ENCODE data around the gene ITGB5. TPM values are rescaled to one million over a fixed set of nuclear protein-coding genes. Genes with fewer than 3 reads are reported as not detected.

Gene ITGB5
- total and polyA plus RNA-seq, 4 donors: 16.9 to 66.6 (median 48.0) TPM

DNA sequence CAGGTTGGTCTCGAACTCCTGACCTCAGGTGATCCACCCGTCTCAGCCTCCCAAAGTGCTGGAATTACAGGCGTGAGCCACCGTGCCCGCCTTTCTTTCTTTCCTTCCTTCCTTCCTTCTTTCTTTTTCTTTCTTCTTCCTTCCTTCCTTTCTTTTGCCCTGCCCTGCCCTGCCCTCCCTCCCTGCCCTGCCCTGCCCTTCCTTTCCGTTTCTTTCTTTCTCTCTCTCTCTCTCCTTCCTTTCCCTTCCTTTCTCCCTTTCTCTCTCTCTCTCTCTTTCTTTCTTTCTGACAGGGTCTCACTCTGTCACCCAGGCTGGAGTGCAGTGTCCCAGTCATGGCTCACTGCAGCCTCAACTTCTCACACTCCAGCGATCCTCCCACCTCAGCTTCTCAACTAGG lies 82.3 kb downstream of the ITGB5 start:
- 81% methylated on average over 7 of the region's 7 CpGs for WGBS
- Histone ChIP-seq H3K36me3 (ENCODE audit: control insufficient read depth in 4 of 4, insufficient read depth in 3 of 4, low read depth in 1 of 4, low read length in 3 of 4) (peaks cover 0 to 13% (median 3%) of the 10 kb centered on the region in 4 donors), H3K4me3 (ENCODE audit: low read depth in 1 of 3, low read length in 3 of 3) (no peak overlapping the region), H3K4me1 (ENCODE audit: control insufficient read depth in 4 of 4, insufficient read depth in 4 of 4, low read length in 3 of 4) (peaks cover 12 to 24% (median 17%) of the 10 kb centered on the region in 4 donors), H3K27ac (ENCODE audit: low read depth in 1 of 2, low read length in 2 of 2) (no peak overlapping the region), H3K27me3 (ENCODE audit: control insufficient read depth in 4 of 4, insufficient read depth in 4 of 4, low read length in 3 of 4) (no peaks in the 10 kb centered on the region), H3K9me3 (ENCODE audit: control insufficient read depth in 4 of 4, low read length in 3 of 4) (no peaks in the 10 kb centered on the region), H3K9ac (ENCODE audit: low read depth in 1 of 2, low read length in 2 of 2) (no peak overlapping the region)
- no peak for DNase-seq (ENCODE audit: low spot score)
- TF ChIP-seq YY1 (IDR thresholded peaks at IDR 0.05) (no peak), EGR1 (IDR thresholded peaks at IDR 0.05; ENCODE audit: low read depth in 2 of 2) (no peak), FOXA2 (IDR thresholded peaks at IDR 0.05) (no peak), JUND (IDR thresholded peaks at IDR 0.05) (no peak), GABPA (IDR thresholded peaks at IDR 0.05 in 1 of 2, conservative IDR thresholded peaks at IDR 0.05 in 1 of 2) (no peak), TAF1 (conservative IDR thresholded peaks at IDR 0.05) (no peak), RXRA (IDR thresholded peaks at IDR 0.05) (no peak), HNF4G (IDR thresholded peaks at IDR 0.05) (no peak)
- TF ChIP-seq, protein P1, sequence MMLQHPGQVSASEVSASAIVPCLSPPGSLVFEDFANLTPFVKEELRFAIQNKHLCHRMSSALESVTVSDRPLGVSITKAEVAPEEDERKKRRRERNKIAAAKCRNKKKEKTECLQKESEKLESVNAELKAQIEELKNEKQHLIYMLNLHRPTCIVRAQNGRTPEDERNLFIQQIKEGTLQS (IDR thresholded peaks at IDR 0.05): no peak

DNA sequence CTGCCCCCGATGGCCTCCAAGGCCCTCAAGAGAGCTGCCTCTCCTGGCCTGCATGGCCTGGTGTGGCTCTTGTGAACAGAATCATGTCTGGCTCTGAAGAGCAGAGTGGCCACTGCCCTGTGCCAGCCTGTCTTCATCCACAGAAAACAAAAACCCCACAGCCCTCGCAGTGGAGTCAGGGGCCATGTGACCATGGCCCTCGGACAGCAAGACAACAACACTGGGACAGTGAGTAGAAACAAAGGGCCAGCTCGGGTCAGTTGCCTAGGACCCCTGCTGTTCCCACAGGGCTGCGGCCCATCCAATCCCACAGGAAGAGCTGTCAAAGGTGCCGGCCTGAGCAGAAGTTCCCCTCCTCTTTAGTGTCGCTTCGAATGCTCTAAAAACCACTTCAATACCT lies 84.5 kb downstream of the ITGB5 start:
- no peak for TF ChIP-seq SP1 (IDR thresholded peaks at IDR 0.05)
- TF ChIP-seq NR2F2 (IDR thresholded peaks at IDR 0.05): no peak
- no peak for TF ChIP-seq GABPA (IDR thresholded peaks at IDR 0.05 in 1 of 2, conservative IDR thresholded peaks at IDR 0.05 in 1 of 2)
- TF ChIP-seq, protein P2, sequence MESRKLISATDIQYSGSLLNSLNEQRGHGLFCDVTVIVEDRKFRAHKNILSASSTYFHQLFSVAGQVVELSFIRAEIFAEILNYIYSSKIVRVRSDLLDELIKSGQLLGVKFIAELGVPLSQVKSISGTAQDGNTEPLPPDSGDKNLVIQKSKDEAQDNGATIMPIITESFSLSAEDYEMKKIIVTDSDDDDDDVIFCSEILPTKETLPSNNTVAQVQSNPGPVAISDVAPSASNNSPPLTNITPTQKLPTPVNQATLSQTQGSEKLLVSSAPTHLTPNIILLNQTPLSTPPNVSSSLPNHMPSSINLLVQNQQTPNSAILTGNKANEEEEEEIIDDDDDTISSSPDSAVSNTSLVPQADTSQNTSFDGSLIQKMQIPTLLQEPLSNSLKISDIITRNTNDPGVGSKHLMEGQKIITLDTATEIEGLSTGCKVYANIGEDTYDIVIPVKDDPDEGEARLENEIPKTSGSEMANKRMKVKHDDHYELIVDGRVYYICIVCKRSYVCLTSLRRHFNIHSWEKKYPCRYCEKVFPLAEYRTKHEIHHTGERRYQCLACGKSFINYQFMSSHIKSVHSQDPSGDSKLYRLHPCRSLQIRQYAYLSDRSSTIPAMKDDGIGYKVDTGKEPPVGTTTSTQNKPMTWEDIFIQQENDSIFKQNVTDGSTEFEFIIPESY (IDR thresholded peaks at IDR 0.05): no peak
- no peak for TF ChIP-seq RAD21 (IDR thresholded peaks at IDR 0.05)
- TF ChIP-seq YY1 (IDR thresholded peaks at IDR 0.05): no peak
- Histone ChIP-seq H3K4me1 (ENCODE audit: control insufficient read depth in 4 of 4, insufficient read depth in 4 of 4, low read length in 3 of 4) (peaks cover 12 to 27% (median 20%) of the 10 kb centered on the region in 4 donors), H3K27ac (ENCODE audit: low read depth in 1 of 2, low read length in 2 of 2) (no peak overlapping the region), H3K4me3 (ENCODE audit: low read depth in 1 of 3, low read length in 3 of 3) (no peak overlapping the region), H3K9ac (ENCODE audit: low read depth in 1 of 2, low read length in 2 of 2) (no peak overlapping the region), H3K9me3 (ENCODE audit: control insufficient read depth in 4 of 4, low read length in 3 of 4) (no peaks in the 10 kb centered on the region), H3K27me3 (ENCODE audit: control insufficient read depth in 4 of 4, insufficient read depth in 4 of 4, low read length in 3 of 4) (no peaks in the 10 kb centered on the region), H3K36me3 (ENCODE audit: control insufficient read depth in 4 of 4, insufficient read depth in 3 of 4, low read depth in 1 of 4, low read length in 3 of 4) (peaks cover 0 to 3% (median 0%) of the 10 kb centered on the region in 4 donors)
- DNase-seq (ENCODE audit: low spot score): no peak
- 93% methylated on average over 8 of the region's 8 CpGs for WGBS

DNA sequence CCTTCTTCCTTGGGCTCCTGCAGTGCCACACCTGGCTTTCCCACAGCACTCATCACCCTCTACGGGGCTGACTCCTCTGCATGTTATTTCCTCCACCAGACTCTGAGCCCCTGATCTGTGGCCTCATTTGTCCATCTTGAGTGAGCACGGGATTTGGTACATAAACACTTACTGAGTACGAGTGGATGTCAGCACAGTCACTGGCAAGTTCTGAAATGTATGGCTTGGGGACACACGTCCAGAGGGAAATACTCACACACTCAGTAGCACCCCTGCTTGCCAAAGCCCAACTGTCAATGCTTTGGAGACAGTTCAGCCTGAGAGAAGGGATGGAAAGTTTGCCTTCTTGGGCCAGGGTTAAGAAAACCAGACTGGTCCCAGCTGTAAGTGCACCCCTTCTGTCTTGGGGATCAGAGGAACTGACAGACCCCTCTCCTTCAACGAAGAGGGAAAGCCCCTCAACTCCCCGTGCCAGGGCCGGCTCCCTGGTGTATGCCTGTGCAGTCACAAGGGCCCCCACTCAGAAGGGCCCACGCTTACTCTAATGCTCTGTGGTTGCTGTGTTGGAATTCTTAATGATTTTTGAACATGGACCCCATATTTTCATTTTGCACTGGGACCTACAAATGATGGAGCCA lies 85.0 kb downstream of the ITGB5 start:
- WGBS: 92% methylated on average over 8 of the region's 8 CpGs
- no peak overlapping the region for H3K27ac ChIP-seq (ENCODE audit: low read depth in 1 of 2, low read length in 2 of 2)
- peaks cover 0 to 5% (median 0%) of the 10 kb centered on the region in 4 donors for H3K36me3 ChIP-seq (ENCODE audit: control insufficient read depth in 4 of 4, insufficient read depth in 3 of 4, low read depth in 1 of 4, low read length in 3 of 4)
- TF ChIP-seq RXRA (IDR thresholded peaks at IDR 0.05): no peak
- no peak overlapping the region for H3K4me3 ChIP-seq (ENCODE audit: low read depth in 1 of 3, low read length in 3 of 3)
- H3K9me3 ChIP-seq (ENCODE audit: control insufficient read depth in 4 of 4, low read length in 3 of 4): no peaks in the 10 kb centered on the region
- H3K27me3 ChIP-seq (ENCODE audit: control insufficient read depth in 4 of 4, insufficient read depth in 4 of 4, low read length in 3 of 4): no peaks in the 10 kb centered on the region
- no peak for DNase-seq (ENCODE audit: low spot score)
- H3K4me1 ChIP-seq (ENCODE audit: control insufficient read depth in 4 of 4, insufficient read depth in 4 of 4, low read length in 3 of 4): peaks cover 12 to 27% (median 20%) of the 10 kb centered on the region in 4 donors
- H3K9ac ChIP-seq (ENCODE audit: low read depth in 1 of 2, low read length in 2 of 2): no peak overlapping the region

All from liver (tissue), 9 donors.